H1 (cell line): ENCODE data around the gene ZGRF1. TPM values are rescaled to one million over a fixed set of nuclear protein-coding genes. Genes with fewer than 3 reads are reported as not detected.

Experiments
- CTCF ChIA-PET: fragments of 300-600 bp; sonication (Branson Sonifier 250); formaldehyde crosslinking; loops from one replicate; lab custom pipeline; 2021; ENCODE audit not compliant: partially characterized antibody; lab: Charles Lee
- POLR2A ChIA-PET: fragments of 300-600 bp; sonication (Branson Sonifier 250); formaldehyde crosslinking; loops from one replicate; lab custom pipeline; 2021; ENCODE audit warnings: inconsistent platforms; ENCODE audit not compliant: partially characterized antibody; lab: Charles Lee
- DNase-seq, 2 experiments: peaks; one replicate each; pipeline versions ENCODE4 v3.0.0 to v3.0.0-alpha.2; 2010 to 2022; ENCODE audit warnings: low spot score in 2 of 2, low read depth in 1 of 2, mixed read lengths in 1 of 2
- FAIRE-seq: peaks from 2 replicates; lab custom pipeline; 2011; peaks lifted over from hg19 to GRCh38; lab: Jason Lieb, UNC
- H2AFZ ChIP-seq: 2 replicates; pipeline ENCODE4 v1.8.1; 2012; ENCODE audit warnings: low read length, inconsistent platforms
- H2AK5ac ChIP-seq: 2 replicates; pipeline ENCODE4 v1.6.1; 2013; ENCODE audit warnings: low read depth, low read length
- H2BK120ac ChIP-seq: replicated peaks from 2 replicates; pipeline ENCODE3; 2013; ENCODE audit warnings: low read depth, low read length, inconsistent platforms
- H2BK12ac ChIP-seq: 2 replicates; pipeline ENCODE4 v1.6.1; 2013; ENCODE audit warnings: low read depth, low read length
- H2BK15ac ChIP-seq: 2 replicates; pipeline ENCODE4 v1.6.1; 2013; ENCODE audit warnings: low read length
- H2BK20ac ChIP-seq: 2 replicates; pipeline ENCODE4 v1.6.1; 2013; ENCODE audit warnings: low read length
- H2BK5ac ChIP-seq: 2 replicates; pipeline ENCODE4 v1.6.1; 2013; ENCODE audit warnings: low read depth, low read length
- H3K14ac ChIP-seq: 2 replicates; pipeline ENCODE4 v1.6.1; 2013; ENCODE audit warnings: inconsistent platforms; ENCODE audit not compliant: insufficient read length
- H3K18ac ChIP-seq: 2 replicates; pipeline ENCODE4 v1.6.1; 2013; ENCODE audit warnings: low read length; ENCODE audit errors: extremely low read depth
- H3K23ac ChIP-seq: 2 replicates; pipeline ENCODE4 v1.6.1; 2013; ENCODE audit warnings: inconsistent platforms; ENCODE audit not compliant: insufficient read length
- H3K23me2 ChIP-seq: 2 replicates; pipeline ENCODE4 v1.6.1; 2013; ENCODE audit warnings: low read depth, low read length
- H3K27ac ChIP-seq: 2 replicates; pipeline ENCODE4 v1.6.1; 2011; ENCODE audit warnings: low read depth, low read length, inconsistent platforms
- H3K27me3 ChIP-seq, 4 experiments: replicated peaks in 1 of 4; 1 replicate in 1 of 4; 2 replicates in 3 of 4; pipeline versions ENCODE4 v1.6.1 to v1.8.1; 2011 to 2013; ENCODE audit warnings: low read length in 3 of 4, mild to moderate bottlenecking in 3 of 4, inconsistent platforms in 2 of 4, mixed read lengths in 2 of 4, moderate library complexity in 1 of 4; ENCODE audit not compliant: control insufficient read depth in 3 of 4, insufficient read depth in 3 of 4; ENCODE audit errors: extremely low read depth in 1 of 4
- H3K36me3 ChIP-seq, 4 experiments: 2 replicates each; pipeline versions ENCODE4 v1.6.1 to v1.8.1; 2011 to 2013; ENCODE audit warnings: mild to moderate bottlenecking in 4 of 4, low read length in 3 of 4, moderate library complexity in 2 of 4, control low read depth in 1 of 4, inconsistent platforms in 1 of 4; ENCODE audit not compliant: insufficient read depth in 4 of 4, control insufficient read depth in 2 of 4
- H3K4ac ChIP-seq: replicated peaks from 2 replicates; pipeline ENCODE3; 2013; ENCODE audit warnings: low read length, low read depth, mixed read lengths, inconsistent platforms; ENCODE audit not compliant: insufficient read length
- H3K4me1 ChIP-seq, 4 experiments: replicated peaks in 1 of 4; 1 replicate in 1 of 4; 2 replicates in 3 of 4; pipeline versions ENCODE4 v1.6.1 to v1.8.1; 2011 to 2013; ENCODE audit warnings: low read length in 3 of 4, inconsistent platforms in 2 of 4, mixed read lengths in 1 of 4; ENCODE audit not compliant: insufficient read depth in 4 of 4, control insufficient read depth in 3 of 4
- H3K4me2 ChIP-seq, 2 experiments: 2 replicates each; pipeline versions ENCODE4 v1.6.1 to v1.8.1; 2011 to 2013; ENCODE audit warnings: low read depth in 2 of 2, low read length in 2 of 2, control low read depth in 1 of 2, inconsistent platforms in 1 of 2, mild to moderate bottlenecking in 1 of 2; ENCODE audit not compliant: insufficient read depth in 1 of 2
- H3K4me3 ChIP-seq, 4 experiments: fragments of 200-600, 300-600 bp in 1 of 4; sonication (generic), shearing (Covaris generic), sonication (Bioruptor Twin) in 1 of 4; 2 replicates each; pipeline versions ENCODE4 v1.5.1 to v1.8.1; 2011 to 2016; ENCODE audit warnings: low read length in 4 of 4, low read depth in 3 of 4, control low read depth in 2 of 4, inconsistent platforms in 2 of 4, mild to moderate bottlenecking in 2 of 4, mixed read lengths in 1 of 4, moderate library complexity in 1 of 4; ENCODE audit not compliant: insufficient read depth in 2 of 4; ENCODE audit errors: extremely low read depth in 1 of 4
- H3K56ac ChIP-seq: replicated peaks from 2 replicates; pipeline ENCODE3; 2013; ENCODE audit warnings: low read depth, mild to moderate bottlenecking, mixed read lengths, low read length, inconsistent platforms; ENCODE audit not compliant: insufficient read length
- H3K79me1 ChIP-seq: 2 replicates; pipeline ENCODE4 v1.6.1; 2013; ENCODE audit warnings: low read depth, low read length, control low read depth
- H3K79me2 ChIP-seq, 2 experiments: 2 replicates each; pipeline versions ENCODE4 v1.6.1 to v1.8.1; 2012 to 2013; ENCODE audit warnings: low read length in 2 of 2, mild to moderate bottlenecking in 2 of 2, inconsistent platforms in 1 of 2; ENCODE audit not compliant: insufficient read depth in 2 of 2, control insufficient read depth in 1 of 2
- H3K9ac ChIP-seq, 4 experiments: replicated peaks in 1 of 4; 1 replicate in 1 of 4; 2 replicates in 3 of 4; pipeline versions ENCODE4 v1.6.1 to v1.8.1; 2011 to 2013; ENCODE audit warnings: low read depth in 3 of 4, low read length in 3 of 4, control low read depth in 2 of 4, mild to moderate bottlenecking in 2 of 4, moderate library complexity in 2 of 4, inconsistent platforms in 1 of 4; ENCODE audit errors: extremely low read depth in 1 of 4
- H3K9me3 ChIP-seq, 2 experiments: 2 replicates each; pipeline versions ENCODE4 v1.6.1 to v1.8.1; 2012 to 2013; ENCODE audit warnings: mild to moderate bottlenecking in 2 of 2, moderate library complexity in 2 of 2, control low read depth in 1 of 2, inconsistent platforms in 1 of 2, low read depth in 1 of 2, low read length in 1 of 2, mixed read lengths in 1 of 2; ENCODE audit not compliant: insufficient read depth in 2 of 2
- H4K20me1 ChIP-seq, 2 experiments: replicated peaks in 1 of 2; 2 replicates each; pipeline versions ENCODE3 to v1.8.1; 2011 to 2013; ENCODE audit warnings: inconsistent platforms in 2 of 2, low read length in 2 of 2, mild to moderate bottlenecking in 1 of 2; ENCODE audit not compliant: insufficient read depth in 2 of 2, control insufficient read depth in 1 of 2
- H4K5ac ChIP-seq: 2 replicates; pipeline ENCODE4 v1.6.1; 2013; ENCODE audit warnings: low read length, low read depth, mixed read lengths, inconsistent platforms; ENCODE audit not compliant: insufficient read length
- H4K8ac ChIP-seq: 2 replicates; pipeline ENCODE4 v1.8.0; 2013; ENCODE audit warnings: mild to moderate bottlenecking, moderate library complexity, low read length, inconsistent platforms; ENCODE audit not compliant: insufficient read depth; ENCODE audit errors: extremely low read depth
- H4K91ac ChIP-seq: replicated peaks from 2 replicates; pipeline ENCODE3; 2013; ENCODE audit warnings: low read length, mixed read lengths, inconsistent platforms; ENCODE audit not compliant: insufficient read length
- ASH2L ChIP-seq: fragments of 200-600, 300-600 bp; sonication (generic); IDR thresholded peaks from one replicate; pipeline ENCODE4 v1.7.1; 2017; ENCODE audit warnings: low read length
- CREB1 ChIP-seq: IDR thresholded peaks from 2 replicates; pipeline ENCODE4 v1.6.1; 2012; ENCODE audit warnings: inconsistent platforms
- FOSL1 ChIP-seq: IDR thresholded peaks from 2 replicates; pipeline ENCODE4 v1.6.1; 2011; ENCODE audit warnings: mild to moderate bottlenecking, low read depth, low read length, moderate library complexity; ENCODE audit not compliant: insufficient read depth
- RAD21 ChIP-seq, 2 experiments: IDR thresholded peaks in 1 of 2; conservative IDR thresholded peaks in 1 of 2; 2 replicates each; pipeline ENCODE4 v1.6.1; 2011; ENCODE audit warnings: low read depth in 2 of 2, low read length in 2 of 2, improper control_type of control experiment in 1 of 2, inconsistent platforms in 1 of 2, mild to moderate bottlenecking in 1 of 2, moderate library complexity in 1 of 2
- TBP ChIP-seq: IDR thresholded peaks from 2 replicates; pipeline ENCODE4 v1.6.1; 2011; ENCODE audit warnings: low read depth, low read length, improper control_type of control experiment
- WGBS, 2 experiments: shearing (Covaris generic) in 1 of 2; methylation state at CpG; one replicate each; pipeline versions ENCODE4 v1.1.6 to v1.1.7; 2013 to 2015; ENCODE audit warnings: low lambda C conversion rate in 2 of 2, mixed read lengths in 2 of 2, inconsistent platforms in 1 of 2, low coverage in 1 of 2, missing lambda C conversion rate in 1 of 2; ENCODE audit not compliant: insufficient replicate concordance in 2 of 2, insufficient coverage in 1 of 2, insufficient read length in 1 of 2; ENCODE audit errors: extremely low coverage in 1 of 2, missing lambda C conversion rate in 1 of 2; 5-methylcytosine and 5-hydroxymethylcytosine counted together
- polyA plus RNA-seq, 7 experiments: library from polyadenylated mRNA; depleted of rRNA in 3 of 7; stranded (reverse) in 5 of 7; unstranded in 2 of 7; fragments of >200 nt in 5 of 7; fragments of 200-250 nt in 2 of 7; gene quantifications; 1 replicate in 5 of 7; 2 replicates in 1 of 7; 4 replicates in 1 of 7; pipeline versions ENCODE4 v1.2.1 to v1.2.3, GENCODE V29; 2011 to 2013; ENCODE audit warnings: missing spikeins in 2 of 7, mixed read lengths in 2 of 7
- total RNA-seq: library from RNA; stranded (reverse); fragmentation: NEBNext Ultra II Directional; extraction: Animal tissue kit (Norgen Biotek cat#: 25700); gene quantifications from 2 replicates; pipeline ENCODE4 v1.2.1, GENCODE V29; 2021

The ZGRF1 gene
- total and polyA plus RNA-seq, 2 of the 8 experiments (the other 6 are each of a cell fraction or from before 2014, with no cell fraction given) = 12.0 to 44.6 TPM

DNA sequence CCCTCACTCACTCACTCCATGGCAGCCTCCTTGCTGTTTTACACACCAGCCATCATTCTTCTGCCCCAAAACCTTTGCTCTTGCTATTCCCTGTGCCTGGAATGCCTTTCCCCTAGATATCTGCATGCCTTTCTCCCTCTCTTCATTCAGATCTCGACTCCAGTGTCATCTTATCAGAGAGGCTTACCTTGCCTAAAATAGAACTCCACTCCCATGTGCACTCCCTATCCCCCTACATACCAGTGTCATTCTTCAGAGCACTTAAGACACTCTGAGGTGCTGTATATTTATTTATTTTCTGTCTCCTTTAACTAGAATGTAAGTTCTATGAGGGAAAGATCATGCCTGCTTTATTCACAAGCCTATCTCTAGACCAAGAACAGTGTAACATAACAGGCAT, 45.1 kb downstream of the ZGRF1 start:
- Histone ChIP-seq H3K9me3 (no peaks in the 10 kb centered on the region), H2AK5ac (no peak overlapping the region), H2BK5ac (no peak overlapping the region; the same call in 1 of the 2 replicates), H3K18ac (no peak overlapping the region), H3K4ac (no peak overlapping the region), H2BK12ac (no peak overlapping the region; the same call in 1 of the 2 replicates), H3K36me3 (peaks cover 0 to 29% (median 4%) of the 10 kb centered on the region in 4 experiments; a peak in 3 of 8 replicates), H3K14ac (no peak overlapping the region), H4K5ac (no peak overlapping the region), H3K4me2 (no peak overlapping the region), H3K27ac (no peak overlapping the region), H2BK15ac (no peak overlapping the region), H3K27me3 (no peaks in the 10 kb centered on the region), H3K56ac (no peak overlapping the region), H3K23me2 (no peaks in the 10 kb centered on the region), H3K9ac (no peak overlapping the region), H3K4me3 (no peak overlapping the region), H3K79me1 (no peaks in the 10 kb centered on the region), H4K8ac (no peak overlapping the region), H2BK120ac (no peak overlapping the region), H4K20me1 (no peaks in the 10 kb centered on the region), H3K79me2 (no peaks in the 10 kb centered on the region), H2AFZ (no peak overlapping the region), H3K23ac (no peak overlapping the region), H2BK20ac (no peak overlapping the region), H4K91ac (no peak overlapping the region), H3K4me1 (no peaks in the 10 kb centered on the region)
- no peak for TF ChIP-seq ASH2L
- TF ChIP-seq RAD21 (IDR thresholded peaks at IDR 0.05 in 1 of 2, conservative IDR thresholded peaks at IDR 0.05 in 1 of 2; ENCODE audit: low read depth in 2 of 2, low read length in 2 of 2) = no peak
- no peak for TF ChIP-seq FOSL1
- TF ChIP-seq CREB1 = no peak
- no peak for TF ChIP-seq TBP
- FAIRE-seq = no peak
- ChIA-PET POLR2A (no interaction called here), CTCF (interaction anchor here (1.0 kb wide), 1 partner anchor 24 kb away, joined by 4 read pairs; no protein-coding TSS in a partner anchor)
- DNase-seq = no peak
- 83% methylated on average over 1 of the region's 1 CpG; no CpG with 5 or more reads in 1 of the 2 experiments for WGBS, 2 experiments
